ENCODE results near the gene CRIP1.

CRIP1 gene

DNA sequence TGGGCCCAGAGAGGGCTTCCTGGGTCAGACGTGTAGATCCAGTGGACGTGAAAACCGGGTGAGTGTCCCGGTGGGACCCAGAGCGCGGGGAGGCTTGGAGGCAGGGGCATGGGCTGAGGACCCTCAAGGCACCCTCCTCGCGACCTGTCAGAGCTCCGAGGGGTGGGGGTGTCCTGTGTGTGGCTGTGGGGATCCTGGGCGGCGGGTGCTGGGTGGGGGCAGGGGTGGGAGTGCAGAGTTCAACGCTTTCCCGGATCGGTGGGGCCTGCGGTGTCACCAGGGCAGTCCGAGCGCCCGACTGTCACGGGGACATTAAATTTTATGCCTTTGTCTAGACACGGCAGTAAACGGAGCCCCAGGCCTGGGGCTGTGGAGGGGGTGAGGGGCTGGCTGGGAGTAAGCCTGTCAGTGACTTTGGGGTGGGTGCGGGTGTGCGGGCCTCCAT lies 40.7 kb downstream of the CRIP1 start:
- Histone ChIP-seq H3K9ac (ENCODE audit: insufficient read length) (peak overlapping the region; percentile 75), H3K36me3 (ENCODE audit: insufficient read depth, low read length) (no peaks in the 10 kb centered on the region), H3K9me3 (ENCODE audit: low read depth, low read length) (no peaks in the 10 kb centered on the region), H3K27ac (no peak overlapping the region), H3K4me3 (peak overlapping the region; percentile 81)
- TF ChIP-seq FOXP2 (optimal IDR thresholded peaks at IDR 0.05; ENCODE audit: control extremely low read depth, extremely low read length, insufficient read depth) (no peak), EZH2 (IDR thresholded peaks at IDR 0.05) (no peak), POLR2AphosphoS5 (IDR thresholded peaks at IDR 0.05; ENCODE audit: borderline replicate concordance, low read depth, low read length) (no peak)
- no peak for DNase-seq (ENCODE audit: low read depth, low spot score)

DNA sequence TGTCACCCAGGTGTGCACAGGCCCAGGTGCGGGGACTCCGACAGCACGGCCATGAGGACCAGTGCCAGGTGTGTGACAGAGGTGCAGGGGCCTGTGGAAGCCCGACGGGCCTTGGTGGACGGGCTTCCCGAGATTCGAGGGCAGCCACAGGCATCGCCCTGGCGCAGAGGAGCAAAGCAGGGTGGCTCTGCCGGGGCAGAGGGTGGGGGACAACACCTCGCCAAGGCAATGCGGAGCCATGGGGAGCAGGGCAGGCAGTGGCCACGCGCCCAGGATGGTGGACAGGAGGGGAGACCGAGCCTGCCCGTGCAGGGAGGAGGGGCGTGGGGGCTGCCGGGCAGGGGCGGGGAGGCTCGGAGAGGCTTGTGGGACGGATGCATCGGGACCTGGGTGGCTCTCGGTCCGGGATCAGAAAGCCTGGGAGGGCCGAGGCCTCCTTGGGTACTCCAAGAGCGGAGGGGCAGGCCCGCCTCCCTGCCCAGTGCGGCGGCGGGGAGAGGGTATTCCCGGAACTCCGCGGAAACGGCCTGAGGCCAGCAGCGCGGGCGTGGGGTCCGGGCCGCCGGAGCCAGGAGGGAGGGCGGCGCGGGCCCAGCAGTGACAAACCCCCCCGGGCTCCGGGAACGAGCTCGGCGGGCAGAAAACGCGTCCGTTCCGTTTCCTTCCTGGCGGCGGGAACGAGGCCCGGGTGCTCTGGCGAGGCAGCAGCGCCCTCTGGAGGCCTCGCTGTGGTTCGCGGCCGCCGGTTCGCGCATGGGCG lies 41.3 kb downstream of the CRIP1 start:
- Histone ChIP-seq H3K36me3 (ENCODE audit: insufficient read depth, low read length) (no peaks in the 10 kb centered on the region), H3K27ac (no peak overlapping the region), H3K9ac (ENCODE audit: insufficient read length) (peak overlapping the region; percentile 75), H3K4me3 (peak overlapping the region; percentile 81), H3K9me3 (ENCODE audit: low read depth, low read length) (no peaks in the 10 kb centered on the region)
- no peak for DNase-seq (ENCODE audit: low read depth, low spot score)
- no peak for TF ChIP-seq FOXP2 (optimal IDR thresholded peaks at IDR 0.05; ENCODE audit: control extremely low read depth, extremely low read length, insufficient read depth)
- no peak for TF ChIP-seq EZH2 (IDR thresholded peaks at IDR 0.05)
- no peak for TF ChIP-seq POLR2AphosphoS5 (IDR thresholded peaks at IDR 0.05; ENCODE audit: borderline replicate concordance, low read depth, low read length)

DNA sequence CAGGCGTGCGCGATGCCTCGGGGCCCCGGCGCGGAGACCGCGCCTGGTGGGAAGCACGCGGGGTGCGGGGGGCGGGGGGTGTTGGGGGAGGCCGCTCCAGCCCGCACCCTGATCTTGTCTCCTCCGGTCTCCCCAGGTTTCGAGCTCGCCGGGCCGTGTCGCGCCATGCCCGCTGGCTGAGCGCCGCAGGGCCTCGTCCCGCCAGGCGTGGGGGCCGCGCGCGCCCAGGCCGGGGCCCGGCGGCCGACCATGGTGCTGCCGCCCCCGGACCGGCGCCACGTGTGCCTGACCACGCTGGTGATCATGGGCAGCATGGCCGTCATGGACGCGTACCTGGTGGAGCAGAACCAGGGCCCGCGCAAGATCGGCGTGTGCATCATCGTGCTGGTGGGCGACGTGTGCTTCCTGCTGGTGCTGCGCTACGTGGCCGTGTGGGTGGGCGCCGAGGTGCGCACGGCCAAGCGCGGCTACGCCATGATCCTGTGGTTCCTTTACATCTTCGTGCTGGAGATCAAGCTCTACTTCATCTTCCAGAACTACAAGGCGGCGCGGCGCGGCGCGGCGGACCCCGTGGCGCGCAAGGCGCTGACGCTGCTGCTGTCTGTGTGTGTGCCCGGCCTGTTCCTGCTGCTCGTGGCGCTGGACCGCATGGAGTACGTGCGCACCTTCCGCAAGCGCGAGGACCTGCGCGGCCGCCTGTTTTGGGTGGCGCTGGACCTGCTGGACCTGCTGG lies 42.1 kb downstream of the CRIP1 start:
- Histone ChIP-seq H3K4me3 (peak overlapping the region; percentile 81), H3K9ac (ENCODE audit: insufficient read length) (no peak overlapping the region), H3K36me3 (ENCODE audit: insufficient read depth, low read length) (no peaks in the 10 kb centered on the region), H3K9me3 (ENCODE audit: low read depth, low read length) (no peaks in the 10 kb centered on the region), H3K27ac (no peak overlapping the region)
- DNase-seq (ENCODE audit: low read depth, low spot score) = no peak
- TF ChIP-seq FOXP2 (optimal IDR thresholded peaks at IDR 0.05; ENCODE audit: control extremely low read depth, extremely low read length, insufficient read depth) (no peak), POLR2AphosphoS5 (IDR thresholded peaks at IDR 0.05; ENCODE audit: borderline replicate concordance, low read depth, low read length) (no peak), EZH2 (IDR thresholded peaks at IDR 0.05) (no peak)

DNA sequence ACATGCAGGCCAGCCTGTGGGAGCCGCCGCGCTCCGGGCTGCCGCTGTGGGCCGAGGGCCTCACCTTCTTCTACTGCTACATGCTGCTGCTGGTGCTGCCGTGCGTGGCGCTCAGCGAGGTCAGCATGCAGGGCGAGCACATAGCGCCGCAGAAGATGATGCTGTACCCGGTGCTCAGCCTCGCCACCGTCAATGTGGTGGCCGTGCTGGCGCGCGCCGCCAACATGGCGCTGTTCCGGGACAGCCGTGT lies 42.6 kb downstream of the CRIP1 start:
- Histone ChIP-seq H3K9ac (ENCODE audit: insufficient read length) (no peak overlapping the region), H3K36me3 (ENCODE audit: insufficient read depth, low read length) (no peaks in the 10 kb centered on the region), H3K27ac (no peak overlapping the region), H3K9me3 (ENCODE audit: low read depth, low read length) (no peaks in the 10 kb centered on the region), H3K4me3 (no peak overlapping the region)
- TF ChIP-seq EZH2 (IDR thresholded peaks at IDR 0.05) (no peak), FOXP2 (optimal IDR thresholded peaks at IDR 0.05; ENCODE audit: control extremely low read depth, extremely low read length, insufficient read depth) (no peak), POLR2AphosphoS5 (IDR thresholded peaks at IDR 0.05; ENCODE audit: borderline replicate concordance, low read depth, low read length) (no peak)
- DNase-seq (ENCODE audit: low read depth, low spot score) = no peak

DNA sequence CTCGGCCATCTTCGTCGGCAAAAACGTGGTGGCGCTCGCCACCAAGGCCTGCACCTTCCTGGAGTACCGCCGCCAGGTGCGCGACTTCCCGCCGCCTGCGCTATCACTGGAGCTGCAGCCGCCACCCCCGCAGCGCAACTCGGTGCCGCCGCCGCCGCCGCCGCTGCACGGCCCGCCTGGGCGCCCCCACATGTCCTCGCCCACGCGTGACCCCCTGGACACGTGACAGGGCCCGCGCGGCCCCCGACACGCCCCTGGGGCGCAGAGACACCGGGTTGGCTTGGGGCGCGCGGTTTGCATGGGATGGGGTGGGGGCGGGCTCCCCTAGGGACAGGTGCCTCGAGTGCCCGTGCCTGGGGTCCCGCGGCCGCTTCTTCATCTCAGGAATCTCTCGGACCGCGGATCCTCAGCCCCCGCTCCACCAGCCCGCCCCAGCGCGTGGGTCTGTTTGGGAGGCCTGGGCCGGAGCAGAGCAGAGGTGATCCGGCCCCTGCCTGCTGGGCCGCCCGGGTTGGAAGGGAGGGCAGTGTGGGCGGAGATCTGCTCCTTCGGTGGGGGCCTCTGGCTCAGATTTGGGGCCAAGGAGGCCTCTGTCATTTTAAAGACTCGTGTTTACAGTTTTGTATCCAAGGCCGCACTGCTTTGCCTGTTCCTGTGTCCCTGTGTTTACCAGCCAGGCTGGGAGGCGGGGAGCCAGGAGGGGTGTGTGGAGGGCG lies 43.0 kb downstream of the CRIP1 start:
- no peak overlapping the region for H3K9ac ChIP-seq (ENCODE audit: insufficient read length)
- no peak overlapping the region for H3K4me3 ChIP-seq
- no peak for TF ChIP-seq FOXP2 (optimal IDR thresholded peaks at IDR 0.05; ENCODE audit: control extremely low read depth, extremely low read length, insufficient read depth)
- no peak for TF ChIP-seq POLR2AphosphoS5 (IDR thresholded peaks at IDR 0.05; ENCODE audit: borderline replicate concordance, low read depth, low read length)
- TF ChIP-seq EZH2 (IDR thresholded peaks at IDR 0.05) = no peak
- H3K36me3 ChIP-seq (ENCODE audit: insufficient read depth, low read length) = no peaks in the 10 kb centered on the region
- no peaks in the 10 kb centered on the region for H3K9me3 ChIP-seq (ENCODE audit: low read depth, low read length)
- H3K27ac ChIP-seq = no peak overlapping the region
- no peak for DNase-seq (ENCODE audit: low read depth, low spot score)

DNA sequence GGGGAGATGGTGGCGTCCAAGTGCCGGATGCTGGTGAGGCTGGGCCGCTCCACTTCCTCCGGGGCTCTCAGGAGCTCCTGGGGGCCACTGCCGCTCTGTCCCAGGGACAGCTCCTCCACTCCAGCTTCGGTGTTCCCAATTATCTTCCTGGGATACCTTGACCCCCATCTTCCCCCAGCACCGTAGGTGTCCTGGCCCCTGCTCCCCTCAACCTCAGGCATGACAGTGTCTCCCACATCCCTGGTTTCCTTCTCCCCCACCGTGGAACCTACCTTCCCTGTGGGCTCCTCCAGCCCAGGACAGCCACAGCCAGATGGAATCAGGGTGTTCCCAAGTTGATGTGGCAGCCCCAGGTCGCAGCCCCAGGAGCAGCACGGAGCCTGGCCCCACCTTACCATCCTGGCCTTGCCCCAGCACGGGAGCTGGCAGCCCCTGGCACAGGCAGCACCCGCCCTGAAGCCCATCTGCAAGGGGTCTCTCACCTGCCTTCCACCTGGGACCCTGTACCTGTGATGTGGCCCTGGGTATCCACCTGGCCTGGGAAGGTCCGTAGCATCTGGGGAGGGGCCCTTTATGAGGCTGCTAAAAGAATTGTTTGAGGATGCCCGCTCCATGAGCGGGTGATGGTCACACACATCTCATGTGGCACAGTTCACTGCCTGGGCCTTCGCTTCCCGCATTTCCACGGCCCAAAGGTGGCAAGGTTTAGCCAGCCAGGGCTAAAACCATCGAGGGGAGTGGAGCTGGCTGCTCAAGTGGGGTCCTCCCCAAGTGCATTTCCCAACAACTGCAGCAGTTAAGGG lies 43.8 kb downstream of the CRIP1 start:
- H3K27ac ChIP-seq = no peak overlapping the region
- no peak overlapping the region for H3K9ac ChIP-seq (ENCODE audit: insufficient read length)
- no peak overlapping the region for H3K4me3 ChIP-seq
- no peak for DNase-seq (ENCODE audit: low read depth, low spot score)
- H3K36me3 ChIP-seq (ENCODE audit: insufficient read depth, low read length) = no peaks in the 10 kb centered on the region
- no peak for TF ChIP-seq FOXP2 (optimal IDR thresholded peaks at IDR 0.05; ENCODE audit: control extremely low read depth, extremely low read length, insufficient read depth)
- TF ChIP-seq EZH2 (IDR thresholded peaks at IDR 0.05) = no peak
- no peak for TF ChIP-seq POLR2AphosphoS5 (IDR thresholded peaks at IDR 0.05; ENCODE audit: borderline replicate concordance, low read depth, low read length)
- H3K9me3 ChIP-seq (ENCODE audit: low read depth, low read length) = no peaks in the 10 kb centered on the region

DNA sequence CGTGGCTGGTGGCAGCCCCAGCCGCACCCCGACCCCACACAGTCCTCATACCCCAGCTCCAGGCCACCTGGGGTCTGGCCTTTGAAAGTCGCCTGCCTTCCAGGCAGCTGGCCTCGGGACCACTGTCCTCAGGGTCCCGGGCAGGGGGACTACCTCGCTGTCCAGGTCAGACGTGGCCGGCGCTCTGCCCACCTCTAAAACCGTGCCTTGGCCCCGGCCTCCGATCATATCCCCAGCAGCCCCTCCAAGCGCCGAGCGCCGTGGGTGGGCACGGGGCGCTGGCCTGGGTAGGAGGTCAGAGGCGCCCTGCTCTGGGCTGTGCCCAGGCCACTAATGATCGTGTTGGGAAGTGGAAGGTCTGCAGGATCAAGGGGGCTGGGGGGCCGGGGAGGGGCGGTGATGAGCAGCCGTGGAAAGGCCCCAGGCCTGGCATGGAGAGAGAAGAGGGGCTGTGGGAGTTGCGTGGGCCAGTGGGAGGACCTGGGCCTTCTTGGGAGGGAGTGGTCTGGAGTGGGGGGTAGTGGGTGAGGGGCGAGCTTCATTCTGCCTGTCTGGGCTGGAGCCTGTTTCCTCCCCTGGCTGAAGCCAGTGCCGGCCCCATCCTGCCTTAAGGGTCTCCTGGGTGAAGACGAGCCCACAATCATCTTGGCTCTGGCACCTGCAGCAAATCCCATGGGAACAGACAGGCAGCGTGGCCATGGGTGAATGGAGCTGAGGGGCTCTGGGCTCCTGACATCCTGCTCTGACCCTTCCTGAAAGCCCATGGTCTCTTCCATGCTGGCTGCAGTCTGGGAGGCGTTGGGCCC lies 44.6 kb downstream of the CRIP1 start:
- no peak for DNase-seq (ENCODE audit: low read depth, low spot score)
- TF ChIP-seq POLR2AphosphoS5 (IDR thresholded peaks at IDR 0.05; ENCODE audit: borderline replicate concordance, low read depth, low read length) (no peak), FOXP2 (optimal IDR thresholded peaks at IDR 0.05; ENCODE audit: control extremely low read depth, extremely low read length, insufficient read depth) (no peak), EZH2 (IDR thresholded peaks at IDR 0.05) (no peak)
- Histone ChIP-seq H3K9me3 (ENCODE audit: low read depth, low read length) (no peaks in the 10 kb centered on the region), H3K9ac (ENCODE audit: insufficient read length) (no peak overlapping the region), H3K4me3 (no peak overlapping the region), H3K36me3 (ENCODE audit: insufficient read depth, low read length) (no peaks in the 10 kb centered on the region), H3K27ac (no peak overlapping the region)

Data from SK-N-MC (cell line).